A549 (cell line): ENCODE data around the gene KCNIP2.

Experiments used
- EP300 ChIP-seq, 2 experiments: fragments of >200 bp; sonication (Bioruptor Twin); formaldehyde crosslinking; IDR thresholded peaks; 2 replicates in 1 of 2; 3 replicates in 1 of 2; pipeline ENCODE4 v1.6.1; 2016 to 2017
- POLR2A ChIP-seq: IDR thresholded peaks from 2 replicates; pipeline ENCODE4 v1.6.1; 2012; ENCODE audit warnings: mild to moderate bottlenecking, low read length
- POLR2AphosphoS2 ChIP-seq: conservative IDR thresholded peaks from 2 replicates; pipeline ENCODE4 v1.6.1; 2012; ENCODE audit warnings: low read length, improper control_type of control experiment, inconsistent platforms
- RCOR1 ChIP-seq: fragments of 150-350 bp; IDR thresholded peaks from 2 replicates; pipeline ENCODE4 v1.6.1; 2014; ENCODE audit warnings: antibody characterized with exemption, low read length, low read depth
- RFX5 ChIP-seq: fragments of 450-650 bp; IDR thresholded peaks from 2 replicates; pipeline ENCODE4 v1.7.1; 2014; ENCODE audit warnings: antibody characterized with exemption, mild to moderate bottlenecking, moderate library complexity
- TP53 ChIP-seq: fragments of 250-450 bp; sonication (Bioruptor Pico); IDR thresholded peaks from 2 replicates; pipeline ENCODE4 v1.5.0; 2021; ENCODE audit warnings: mild to moderate bottlenecking, moderate library complexity
- ZFP36 ChIP-seq: fragments of 450-650 bp; IDR thresholded peaks from 2 replicates; pipeline ENCODE4 v1.6.1; 2014; ENCODE audit warnings: borderline replicate concordance; ENCODE audit not compliant: partially characterized antibody
- TF ChIP-seq, protein P1 (sequence below): fragments of >200 bp; sonication (Bioruptor Twin); formaldehyde crosslinking; IDR thresholded peaks from 3 replicates; pipeline ENCODE4 v1.5.1; 2016
- TF ChIP-seq, protein P2 (sequence below): IDR thresholded peaks from 2 replicates; pipeline ENCODE4 v1.6.1; 2012
- TF ChIP-seq, protein P3 (sequence below): fragments of 450-650 bp; IDR thresholded peaks from 2 replicates; pipeline ENCODE4 v1.6.1; 2014; ENCODE audit warnings: antibody characterized with exemption

DNA sequence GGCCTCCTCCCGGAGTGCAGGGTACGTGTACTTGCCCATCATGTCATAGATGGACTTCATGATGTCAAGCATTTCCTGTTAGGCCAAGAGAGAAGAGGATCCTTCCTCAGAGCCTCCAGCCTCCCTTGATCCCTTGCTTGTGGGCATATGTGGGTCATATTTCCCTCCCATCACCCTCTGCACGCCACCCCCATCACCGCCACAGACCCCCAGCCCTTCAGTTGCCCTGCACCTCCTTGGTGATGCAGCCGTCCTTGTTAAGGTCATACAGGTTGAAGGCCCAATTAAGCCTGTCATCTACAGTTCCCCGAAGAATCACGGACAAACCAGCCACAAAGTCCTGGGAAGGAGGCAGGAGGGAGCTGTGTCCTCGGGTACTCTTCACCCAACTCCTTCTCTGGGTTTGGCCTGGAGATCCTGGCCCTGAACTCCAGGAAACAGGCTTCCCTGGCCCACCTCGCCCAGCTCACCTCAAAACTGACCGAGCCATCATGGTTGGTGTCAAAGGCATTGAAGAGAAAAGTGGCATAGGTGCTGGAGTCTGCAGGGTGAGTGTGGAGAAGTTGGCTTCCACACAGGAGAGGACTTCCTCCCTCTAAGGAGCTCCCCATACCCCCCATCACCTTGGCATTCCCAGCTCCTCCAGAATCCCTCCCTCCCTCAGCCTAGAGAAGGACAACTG, 15.5 kb downstream of the KCNIP2 start:
- TF ChIP-seq POLR2A, result no peak
- TF ChIP-seq, protein P1, sequence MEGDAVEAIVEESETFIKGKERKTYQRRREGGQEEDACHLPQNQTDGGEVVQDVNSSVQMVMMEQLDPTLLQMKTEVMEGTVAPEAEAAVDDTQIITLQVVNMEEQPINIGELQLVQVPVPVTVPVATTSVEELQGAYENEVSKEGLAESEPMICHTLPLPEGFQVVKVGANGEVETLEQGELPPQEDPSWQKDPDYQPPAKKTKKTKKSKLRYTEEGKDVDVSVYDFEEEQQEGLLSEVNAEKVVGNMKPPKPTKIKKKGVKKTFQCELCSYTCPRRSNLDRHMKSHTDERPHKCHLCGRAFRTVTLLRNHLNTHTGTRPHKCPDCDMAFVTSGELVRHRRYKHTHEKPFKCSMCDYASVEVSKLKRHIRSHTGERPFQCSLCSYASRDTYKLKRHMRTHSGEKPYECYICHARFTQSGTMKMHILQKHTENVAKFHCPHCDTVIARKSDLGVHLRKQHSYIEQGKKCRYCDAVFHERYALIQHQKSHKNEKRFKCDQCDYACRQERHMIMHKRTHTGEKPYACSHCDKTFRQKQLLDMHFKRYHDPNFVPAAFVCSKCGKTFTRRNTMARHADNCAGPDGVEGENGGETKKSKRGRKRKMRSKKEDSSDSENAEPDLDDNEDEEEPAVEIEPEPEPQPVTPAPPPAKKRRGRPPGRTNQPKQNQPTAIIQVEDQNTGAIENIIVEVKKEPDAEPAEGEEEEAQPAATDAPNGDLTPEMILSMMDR, result no peak
- no peak for TF ChIP-seq EP300 (IDR thresholded peaks at IDR 0.05)
- TF ChIP-seq, protein P2, sequence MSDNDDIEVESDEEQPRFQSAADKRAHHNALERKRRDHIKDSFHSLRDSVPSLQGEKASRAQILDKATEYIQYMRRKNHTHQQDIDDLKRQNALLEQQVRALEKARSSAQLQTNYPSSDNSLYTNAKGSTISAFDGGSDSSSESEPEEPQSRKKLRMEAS, result no peak
- TF ChIP-seq, protein P3, sequence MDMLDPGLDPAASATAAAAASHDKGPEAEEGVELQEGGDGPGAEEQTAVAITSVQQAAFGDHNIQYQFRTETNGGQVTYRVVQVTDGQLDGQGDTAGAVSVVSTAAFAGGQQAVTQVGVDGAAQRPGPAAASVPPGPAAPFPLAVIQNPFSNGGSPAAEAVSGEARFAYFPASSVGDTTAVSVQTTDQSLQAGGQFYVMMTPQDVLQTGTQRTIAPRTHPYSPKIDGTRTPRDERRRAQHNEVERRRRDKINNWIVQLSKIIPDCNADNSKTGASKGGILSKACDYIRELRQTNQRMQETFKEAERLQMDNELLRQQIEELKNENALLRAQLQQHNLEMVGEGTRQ, result no peak
- no peak for TF ChIP-seq RFX5
- TF ChIP-seq ZFP36, result no peak
- TF ChIP-seq RCOR1, result no peak
- no peak for TF ChIP-seq POLR2AphosphoS2
- TF ChIP-seq TP53 (CRISPR knock-in tag), result no peak
